HG02870 (cell line): ENCODE measurements around the gene P2RX1.

ENCODE experiments used
- ATAC-seq: cut with Tn5 transposase; IDR thresholded peaks from one replicate; pipeline ENCODE4 v1.9.1; 2021; ENCODE audit warnings: mild to moderate bottlenecking, moderate library complexity; ENCODE audit not compliant: unreplicated experiment

The P2RX1 gene

GRCh38 chr17:3889325-3890012 is 26.8 kb downstream of the P2RX1 start:
- ATAC-seq, result no peak

GRCh38 chr17:3888343-3889171 is 27.7 kb downstream of the P2RX1 start:
- no peak for ATAC-seq

- ATAC-seq, result no peak
These were observed 28.5 kb downstream of the P2RX1 start for GRCh38 chr17:3887804-3888203.

GRCh38 chr17:3887394-3887793 is 28.9 kb downstream of the P2RX1 start:
- ATAC-seq, result no peak

GRCh38 chr17:3886776-3887175 is 29.5 kb downstream of the P2RX1 start:
- ATAC-seq, result no peak

GRCh38 chr17:3885970-3886369 is 30.3 kb downstream of the P2RX1 start:
- ATAC-seq, result no peak

- ATAC-seq, result no peak
These were observed 31.0 kb downstream of the P2RX1 start for GRCh38 chr17:3885271-3885670.

GRCh38 chr17:3884188-3884587 is 32.1 kb downstream of the P2RX1 start:
- ATAC-seq, result no peak

GRCh38 chr17:3882276-3882675 is 34.0 kb downstream of the P2RX1 start:
- no peak for ATAC-seq

GRCh38 chr17:3880983-3881382 is 35.3 kb downstream of the P2RX1 start:
- ATAC-seq, result no peak

- no peak for ATAC-seq
These were observed 36.5 kb downstream of the P2RX1 start for GRCh38 chr17:3879591-3880417.

GRCh38 chr17:3879186-3879585 is 37.1 kb downstream of the P2RX1 start:
- ATAC-seq, result no peak

GRCh38 chr17:3877220-3877619 is 39.0 kb downstream of the P2RX1 start:
- ATAC-seq, result no peak

GRCh38 chr17:3875317-3875716 is 40.9 kb downstream of the P2RX1 start:
- no peak for ATAC-seq

GRCh38 chr17:3873862-3874261 is 42.4 kb downstream of the P2RX1 start:
- no peak for ATAC-seq

- ATAC-seq, result no peak
These were observed 45.4 kb downstream of the P2RX1 start for GRCh38 chr17:3870871-3871306.

GRCh38 chr17:3867606-3868005 is 48.7 kb downstream of the P2RX1 start:
- no peak for ATAC-seq

GRCh38 chr17:3867106-3867505 is 49.2 kb downstream of the P2RX1 start:
- ATAC-seq, result no peak

GRCh38 chr17:3866276-3866675 is 50.0 kb downstream of the P2RX1 start:
- ATAC-seq, result no peak

- no peak for ATAC-seq
These were observed 51.1 kb downstream of the P2RX1 start for GRCh38 chr17:3865176-3865575.

GRCh38 chr17:3864534-3864933 is 51.7 kb downstream of the P2RX1 start:
- ATAC-seq, result no peak
